HepG2 (cell line): ENCODE data around the gene FYTTD1. TPM values are rescaled to one million over a fixed set of nuclear protein-coding genes. Genes with fewer than 3 reads are reported as not detected.

ENCODE experiments used
- ATAC-seq: fragments of 200-7000 bp; cut with Tn5 transposase; 3 replicates; pipeline ENCODE4 v1.9.1; 2020; ENCODE audit warnings: mild to moderate bottlenecking, moderate library complexity
- BruUV-seq: library from RNA; stranded (reverse); fragments of 400-500 nt; replicated peaks from 2 replicates; lab custom pipeline; 2021; lab: Mats Ljungman, UMichigan
- CTCF ChIA-PET: fragments of 300-600 bp; formaldehyde crosslinking; extraction: SDS; loops from one replicate; lab custom pipeline; 2021; ENCODE audit warnings: low total read pairs, inconsistent platforms, low intra/inter-chr PET ratio; lab: Yijun Ruan, JAX
- POLR2A ChIA-PET: fragments of 350-600 bp; sonication (Branson Sonifier 250); formaldehyde crosslinking; loops from one replicate; lab custom pipeline; 2020; ENCODE audit warnings: antibody characterized with exemption, inconsistent platforms; lab: Yijun Ruan, JAX
- DNase-seq: peaks from one replicate; pipeline ENCODE4 v3.0.0-alpha.2; 2015; ENCODE audit warnings: low spot score
- FAIRE-seq: peaks from 3 replicates; lab custom pipeline; 2011; peaks lifted over from hg19 to GRCh38; lab: Jason Lieb, UNC
- H2AFZ ChIP-seq: one replicate; pipeline ENCODE4 v1.6.1; 2011; ENCODE audit warnings: low read length, inconsistent platforms
- H3K27ac ChIP-seq: fragments of 300-600 bp; 3 replicates; pipeline ENCODE4 v1.8.0; 2011; ENCODE audit warnings: mixed run types, mild to moderate bottlenecking, mixed read lengths, low read length, inconsistent platforms; ENCODE audit not compliant: insufficient read depth; ENCODE audit errors: extremely low read length
- H3K27me3 ChIP-seq, 2 experiments: fragments of 200-600 bp in 1 of 2; 2 replicates in 1 of 2; 3 replicates in 1 of 2; pipeline versions ENCODE4 v1.6.0 to v1.8.0; 2011; ENCODE audit warnings: low read length in 2 of 2, mild to moderate bottlenecking in 2 of 2, moderate library complexity in 2 of 2, inconsistent platforms in 1 of 2; ENCODE audit not compliant: insufficient read depth in 2 of 2, control insufficient read depth in 1 of 2
- H3K36me3 ChIP-seq, 2 experiments: fragments of 200-600 bp in 1 of 2; replicated peaks in 1 of 2; 2 replicates in 1 of 2; 3 replicates in 1 of 2; pipeline versions ENCODE4 v1.5.1 to v1.8.0; 2011; ENCODE audit warnings: low read length in 2 of 2, inconsistent platforms in 1 of 2; ENCODE audit not compliant: insufficient read depth in 2 of 2, control insufficient read depth in 1 of 2
- H3K4me1 ChIP-seq: 2 replicates; pipeline ENCODE4 v1.5.1; 2012; ENCODE audit warnings: low read length, inconsistent platforms; ENCODE audit not compliant: insufficient read depth
- H3K4me2 ChIP-seq: 2 replicates; pipeline ENCODE4 v1.6.0; 2011; ENCODE audit warnings: low read depth, low read length, inconsistent platforms
- H3K4me3 ChIP-seq, 3 experiments: fragments of 200-600 bp in 1 of 3; sonication (generic), shearing (Covaris generic) in 1 of 3; replicated peaks in 1 of 3; 2 replicates each; pipeline ENCODE4 v1.5.1; 2011 to 2016; ENCODE audit warnings: low read length in 3 of 3, inconsistent platforms in 2 of 3, low read depth in 2 of 3, mild to moderate bottlenecking in 2 of 3, control low read depth in 1 of 3, mixed read lengths in 1 of 3; ENCODE audit not compliant: insufficient read depth in 1 of 3
- H3K79me2 ChIP-seq: one replicate; pipeline ENCODE4 v1.6.1; 2011; ENCODE audit warnings: low read length, inconsistent platforms; ENCODE audit not compliant: insufficient read depth
- H3K9ac ChIP-seq: 2 replicates; pipeline ENCODE4 v1.6.0; 2011; ENCODE audit warnings: mild to moderate bottlenecking, low read depth, low read length, inconsistent platforms; ENCODE audit not compliant: insufficient read depth
- H3K9me3 ChIP-seq: 2 replicates; pipeline ENCODE4 v1.5.1; 2012; ENCODE audit warnings: mild to moderate bottlenecking, low read length
- H4K20me1 ChIP-seq: 2 replicates; pipeline ENCODE4 v1.6.0; 2011; ENCODE audit warnings: inconsistent platforms, mild to moderate bottlenecking, low read length, moderate library complexity; ENCODE audit not compliant: insufficient read depth
- ATM ChIP-seq: fragments of 450-650 bp; IDR thresholded peaks from 2 replicates; pipeline ENCODE4 v1.7.1; 2017; ENCODE audit warnings: mild to moderate bottlenecking, borderline replicate concordance
- CBFB ChIP-seq: sonication (generic); formaldehyde crosslinking; IDR thresholded peaks from 2 replicates; pipeline ENCODE4 v1.4.0; 2020; ENCODE audit warnings: missing genetic modification reagents
- FOXC1 ChIP-seq: sonication (generic); formaldehyde crosslinking; IDR thresholded peaks from 2 replicates; pipeline ENCODE4 v1.8.0; 2022; ENCODE audit warnings: mild to moderate bottlenecking, missing genetic modification reagents, borderline replicate concordance
- HOXA7 ChIP-seq: sonication (generic); formaldehyde crosslinking; IDR thresholded peaks from 2 replicates; pipeline ENCODE4 v1.8.1; 2022; ENCODE audit warnings: mild to moderate bottlenecking, missing genetic modification reagents, moderate library complexity
- HOXA9 ChIP-seq: sonication (generic); formaldehyde crosslinking; IDR thresholded peaks from 2 replicates; pipeline ENCODE4 v1.8.1; 2022; ENCODE audit warnings: missing genetic modification reagents, mild to moderate bottlenecking, moderate library complexity, borderline replicate concordance
- JARID2 ChIP-seq: sonication (generic); formaldehyde crosslinking; IDR thresholded peaks from 2 replicates; pipeline ENCODE4 v1.8.1; 2023; ENCODE audit warnings: missing genetic modification reagents, inconsistent platforms; ENCODE audit not compliant: insufficient replicate concordance
- RAD21 ChIP-seq: fragments of 450-650 bp; formaldehyde crosslinking; IDR thresholded peaks from 2 replicates; pipeline ENCODE4 v1.5.0; 2020; ENCODE audit warnings: mild to moderate bottlenecking
- SALL2 ChIP-seq: sonication (generic); formaldehyde crosslinking; IDR thresholded peaks from 2 replicates; pipeline ENCODE4 v1.8.1; 2023; ENCODE audit warnings: mild to moderate bottlenecking, missing genetic modification reagents, inconsistent platforms
- SP1 ChIP-seq, 2 experiments: fragments of 450-650 bp in 1 of 2; sonication (generic) in 1 of 2; formaldehyde crosslinking in 1 of 2; IDR thresholded peaks; 2 replicates each; pipeline versions ENCODE4 v1.4.0 to v1.6.1; 2016 to 2020; ENCODE audit warnings: missing genetic modification reagents in 1 of 2
- ZBTB38 ChIP-seq: sonication (generic); formaldehyde crosslinking; IDR thresholded peaks from 2 replicates; pipeline ENCODE4 v1.5.1; 2020; ENCODE audit warnings: mild to moderate bottlenecking, missing genetic modification reagents
- ZKSCAN5 ChIP-seq: sonication (generic); formaldehyde crosslinking; IDR thresholded peaks from 2 replicates; pipeline ENCODE4 v1.5.1; 2020; ENCODE audit warnings: mild to moderate bottlenecking, missing genetic modification reagents
- ZNF20 ChIP-seq: sonication (generic); formaldehyde crosslinking; IDR thresholded peaks from 2 replicates; pipeline ENCODE4 v1.4.0; 2020; ENCODE audit warnings: mild to moderate bottlenecking, moderate library complexity, missing genetic modification reagents
- ZNF224 ChIP-seq: sonication (generic); formaldehyde crosslinking; IDR thresholded peaks from 2 replicates; pipeline ENCODE4 v1.5.0; 2020; ENCODE audit warnings: mild to moderate bottlenecking, missing genetic modification reagents
- ZNF3 ChIP-seq: IDR thresholded peaks from 2 replicates; pipeline ENCODE4 v1.7.0; 2017; ENCODE audit warnings: inconsistent platforms
- ZNF530 ChIP-seq: sonication (generic); formaldehyde crosslinking; IDR thresholded peaks from 2 replicates; pipeline ENCODE4 v1.5.0; 2020; ENCODE audit warnings: low read depth, mild to moderate bottlenecking, missing genetic modification reagents
- ZNF562 ChIP-seq: sonication (generic); formaldehyde crosslinking; IDR thresholded peaks from 2 replicates; pipeline ENCODE4 v1.8.0; 2022; ENCODE audit warnings: missing genetic modification reagents, borderline replicate concordance
- ZNF672 ChIP-seq: sonication (generic); formaldehyde crosslinking; IDR thresholded peaks from 2 replicates; pipeline ENCODE4 v1.8.1; 2022; ENCODE audit warnings: missing genetic modification reagents
- ZSCAN20 ChIP-seq: sonication (generic); formaldehyde crosslinking; IDR thresholded peaks from 2 replicates; pipeline ENCODE4 v1.4.0; 2020; ENCODE audit warnings: missing genetic modification reagents, mild to moderate bottlenecking, borderline replicate concordance
- ZSCAN9 ChIP-seq: IDR thresholded peaks from 2 replicates; pipeline ENCODE4 v1.6.1; 2016; ENCODE audit warnings: borderline replicate concordance
- WGBS: methylation state at CpG from one replicate; pipeline ENCODE4 v1.1.6; 2017; ENCODE audit warnings: low lambda C conversion rate; 5-methylcytosine and 5-hydroxymethylcytosine counted together
- in situ Hi-C: cut with HindIII; loops from 2 replicates; pipeline ENCODE4 v1.10.0; 2017; ENCODE audit warnings: low pct_unique_long_range_greater_than_20kb; ENCODE audit not compliant: extremely low pct_ligation_motif_present
- intact Hi-C: fragments of 100-400 bp; cut with micrococcal nuclease; formaldehyde crosslinking; loops from one replicate; pipeline ENCODE4 v1.10.0; 2022; ENCODE audit not compliant: unreplicated experiment
- polyA plus RNA-seq, 8 experiments: library from polyadenylated mRNA; depleted of rRNA in 3 of 8; stranded (reverse) in 7 of 8; unstranded in 1 of 8; fragments of >200 nt; fragmentation: Illumina TruSeq in 4 of 8; extraction: Trizol in 4 of 8; gene quantifications; 2 replicates each; pipeline versions ENCODE4 v1.2.1 to v1.2.3, GENCODE V29; 2011 to 2016; ENCODE audit warnings: low read depth in 4 of 8, missing spikeins in 1 of 8, mixed read lengths in 1 of 8; ENCODE audit not compliant: insufficient read depth in 1 of 8
- total RNA-seq, 5 experiments: library from RNA; depleted of rRNA; stranded (reverse); fragments of >200 nt; fragmentation: Illumina TruSeq; extraction: Trizol; gene quantifications; 2 replicates each; pipeline ENCODE4 v1.2.3, GENCODE V29; 2016; ENCODE audit warnings: low read depth in 1 of 5
- TF ChIP-seq, protein P1 (sequence below): sonication (generic); formaldehyde crosslinking; conservative IDR thresholded peaks from 2 replicates; pipeline ENCODE4 v1.5.0; 2020; ENCODE audit warnings: missing genetic modification reagents
- TF ChIP-seq, protein P2 (sequence below): sonication (generic); formaldehyde crosslinking; IDR thresholded peaks from 2 replicates; pipeline ENCODE4 v1.8.1; 2023; ENCODE audit warnings: missing genetic modification reagents, inconsistent platforms, borderline replicate concordance
- TF ChIP-seq, protein P3 (sequence below): sonication (generic); formaldehyde crosslinking; IDR thresholded peaks from 2 replicates; pipeline ENCODE4 v1.5.0; 2020; ENCODE audit warnings: missing genetic modification reagents

The FYTTD1 gene
- total and polyA plus RNA-seq, 2 of the 13 experiments (the other 11 are each of a cell fraction or from before 2014, with no cell fraction given), result 6.5 to 28.8 TPM

DNA sequence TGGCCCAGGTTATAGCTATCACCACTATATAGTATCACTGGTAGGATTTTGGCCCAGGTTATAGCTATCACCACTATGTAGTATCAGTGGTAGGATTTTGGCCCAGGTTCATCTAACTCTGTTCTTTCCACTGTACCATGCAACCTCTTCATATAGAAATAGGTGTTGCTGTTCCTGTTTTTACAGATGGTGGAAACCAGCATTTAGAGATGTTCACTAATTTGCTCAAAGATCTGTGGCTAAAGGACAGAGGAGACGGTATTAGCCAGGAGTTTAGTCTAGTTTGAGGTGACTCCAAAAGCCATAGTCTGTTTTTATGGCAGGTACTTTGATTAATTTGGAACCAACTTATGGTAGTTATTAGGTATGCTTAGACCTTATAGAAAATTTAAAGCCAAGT, 44.4 kb downstream of the FYTTD1 start (continued):
- no peak for TF ChIP-seq SALL2 (CRISPR knock-in tag)
- TF ChIP-seq ZNF224 (CRISPR knock-in tag), result no peak
- no peak for TF ChIP-seq ZSCAN9 (CRISPR knock-in tag)
- no peak for TF ChIP-seq ZNF672 (CRISPR knock-in tag)
- no peak for TF ChIP-seq FOXC1 (CRISPR knock-in tag)

DNA sequence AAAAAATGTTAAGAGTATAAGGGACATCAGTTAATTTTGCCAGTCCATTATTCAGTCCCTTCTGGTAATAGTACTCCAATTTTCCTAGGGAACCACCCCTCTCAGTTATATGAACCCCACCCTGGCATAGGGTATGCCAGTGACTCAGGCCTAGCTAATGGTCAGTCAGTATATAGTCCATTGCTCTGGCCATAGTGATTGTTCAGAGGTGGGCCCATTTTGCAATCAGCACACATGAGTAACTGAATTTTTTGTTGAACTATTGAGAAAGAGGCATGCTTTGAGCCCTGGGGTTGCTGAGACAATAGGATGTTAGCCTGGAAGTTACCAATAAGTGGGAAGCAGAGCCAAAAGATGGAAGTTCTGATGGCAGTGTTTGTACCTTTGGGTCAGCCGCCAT, 45.5 kb downstream of the FYTTD1 start:
- Histone ChIP-seq H3K36me3 (no peaks in the 10 kb centered on the region; a peak in 3 of 5 replicates), H4K20me1 (peaks cover 15% of the 10 kb centered on the region; the same call in 1 of the 2 replicates), H3K27me3 (no peaks in the 10 kb centered on the region; a peak in 2 of 5 replicates), H3K4me2 (0 out of 2 replicates have a peak overlapping the region, but pooled peaks have one; percentile 24), H3K4me1 (peaks cover 44% of the 10 kb centered on the region), H3K9ac (no peak overlapping the region), H3K27ac (peak overlapping the region; percentile 59), H3K79me2 (peaks cover 81% of the 10 kb centered on the region), H3K4me3 (no peak overlapping the region), H3K9me3 (no peaks in the 10 kb centered on the region), H2AFZ (no peak overlapping the region)
- ATAC-seq (peak; percentile 75), FAIRE-seq (no peak), DNase-seq (peak; percentile 84)
- WGBS, result 71% methylated on average over 1 of the region's 1 CpG
- TSS peak; percentile 21 for BruUV-seq
- intact Hi-C loops, result no loop called here
- ChIA-PET POLR2A (interaction anchor here (1.2 to 1.3 kb wide), 2 partner anchors 26 to 44 kb away, joined by 4 to 5 read pairs; no protein-coding TSS in a partner anchor), CTCF (no interaction called here)
- in situ Hi-C loops, result no loop called here
- no peak for TF ChIP-seq ZNF562 (CRISPR knock-in tag)
- TF ChIP-seq ZSCAN20 (CRISPR knock-in tag), result no peak
- no peak for TF ChIP-seq ZKSCAN5 (CRISPR knock-in tag)
- peak; percentile 12; the same call in 1 of the 2 replicates for TF ChIP-seq RAD21 (CRISPR knock-in tag)
- TF ChIP-seq CBFB (CRISPR knock-in tag), result no peak
- no peak for TF ChIP-seq JARID2 (CRISPR knock-in tag)
- peak; percentile 87 for TF ChIP-seq ZNF3
- TF ChIP-seq HOXA7 (CRISPR knock-in tag), result no peak
- TF ChIP-seq ZNF530 (CRISPR knock-in tag), result no peak
- TF ChIP-seq ATM, result no peak
- TF ChIP-seq HOXA9 (CRISPR knock-in tag), result no peak
- TF ChIP-seq, protein P1, sequence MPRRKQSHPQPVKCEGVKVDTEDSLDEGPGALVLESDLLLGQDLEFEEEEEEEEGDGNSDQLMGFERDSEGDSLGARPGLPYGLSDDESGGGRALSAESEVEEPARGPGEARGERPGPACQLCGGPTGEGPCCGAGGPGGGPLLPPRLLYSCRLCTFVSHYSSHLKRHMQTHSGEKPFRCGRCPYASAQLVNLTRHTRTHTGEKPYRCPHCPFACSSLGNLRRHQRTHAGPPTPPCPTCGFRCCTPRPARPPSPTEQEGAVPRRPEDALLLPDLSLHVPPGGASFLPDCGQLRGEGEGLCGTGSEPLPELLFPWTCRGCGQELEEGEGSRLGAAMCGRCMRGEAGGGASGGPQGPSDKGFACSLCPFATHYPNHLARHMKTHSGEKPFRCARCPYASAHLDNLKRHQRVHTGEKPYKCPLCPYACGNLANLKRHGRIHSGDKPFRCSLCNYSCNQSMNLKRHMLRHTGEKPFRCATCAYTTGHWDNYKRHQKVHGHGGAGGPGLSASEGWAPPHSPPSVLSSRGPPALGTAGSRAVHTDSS (CRISPR knock-in tag), result no peak
- no peak for TF ChIP-seq ZBTB38 (CRISPR knock-in tag)
- TF ChIP-seq SP1 (IDR thresholded peaks at IDR 0.05), result no peak
- no peak for TF ChIP-seq SP1 (CRISPR knock-in tag; IDR thresholded peaks at IDR 0.05)
- TF ChIP-seq, protein P2, sequence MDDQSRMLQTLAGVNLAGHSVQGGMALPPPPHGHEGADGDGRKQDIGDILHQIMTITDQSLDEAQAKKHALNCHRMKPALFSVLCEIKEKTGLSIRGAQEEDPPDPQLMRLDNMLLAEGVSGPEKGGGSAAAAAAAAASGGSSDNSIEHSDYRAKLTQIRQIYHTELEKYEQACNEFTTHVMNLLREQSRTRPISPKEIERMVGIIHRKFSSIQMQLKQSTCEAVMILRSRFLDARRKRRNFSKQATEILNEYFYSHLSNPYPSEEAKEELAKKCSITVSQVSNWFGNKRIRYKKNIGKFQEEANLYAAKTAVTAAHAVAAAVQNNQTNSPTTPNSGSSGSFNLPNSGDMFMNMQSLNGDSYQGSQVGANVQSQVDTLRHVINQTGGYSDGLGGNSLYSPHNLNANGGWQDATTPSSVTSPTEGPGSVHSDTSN (CRISPR knock-in tag), result no peak
- TF ChIP-seq, protein P3, sequence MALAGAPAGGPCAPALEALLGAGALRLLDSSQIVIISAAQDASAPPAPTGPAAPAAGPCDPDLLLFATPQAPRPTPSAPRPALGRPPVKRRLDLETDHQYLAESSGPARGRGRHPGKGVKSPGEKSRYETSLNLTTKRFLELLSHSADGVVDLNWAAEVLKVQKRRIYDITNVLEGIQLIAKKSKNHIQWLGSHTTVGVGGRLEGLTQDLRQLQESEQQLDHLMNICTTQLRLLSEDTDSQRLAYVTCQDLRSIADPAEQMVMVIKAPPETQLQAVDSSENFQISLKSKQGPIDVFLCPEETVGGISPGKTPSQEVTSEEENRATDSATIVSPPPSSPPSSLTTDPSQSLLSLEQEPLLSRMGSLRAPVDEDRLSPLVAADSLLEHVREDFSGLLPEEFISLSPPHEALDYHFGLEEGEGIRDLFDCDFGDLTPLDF (CRISPR knock-in tag), result no peak
- TF ChIP-seq ZNF20, result no peak
